Left lung (tissue), 10 donors: ENCODE results near the gene HPCAL4. TPM values are rescaled to one million over a fixed set of nuclear protein-coding genes. Genes with fewer than 3 reads are reported as not detected.
A peak's percentile ranks its signal among the peaks of the same experiment; 100 is the strongest.

Experiments
- ATAC-seq: fragments of 200-7000 bp; cut with Tn5 transposase; one replicate; pipeline ENCODE4 v1.9.1; 2020; ENCODE audit warnings: moderate library complexity
- DNase-seq, 4 donors: peaks; one replicate each; pipeline ENCODE4 v3.0.0-alpha.2; 2013 to 2020
- H3K27ac ChIP-seq, 2 donors: fragments of 200-600 bp; sonication (generic) in 1 of 2; one replicate each; pipeline versions ENCODE4 v1.5.0 to v1.8.0; 2020 to 2021
- H3K27me3 ChIP-seq, 2 donors: fragments of 200-600 bp; sonication (generic) in 1 of 2; one replicate each; pipeline versions ENCODE4 v1.5.0 to v1.8.0; 2020 to 2021
- H3K36me3 ChIP-seq, 2 donors: fragments of 200-600 bp; sonication (generic) in 1 of 2; one replicate each; pipeline versions ENCODE4 v1.5.0 to v1.8.0; 2020 to 2021
- H3K4me1 ChIP-seq, 2 donors: fragments of 200-600 bp; one replicate each; pipeline ENCODE4 v1.8.0; 2021
- H3K4me3 ChIP-seq, 2 donors: fragments of 200-600 bp; sonication (generic) in 1 of 2; one replicate each; pipeline versions ENCODE4 v1.5.0 to v1.8.0; 2020 to 2021; ENCODE audit warnings: mild to moderate bottlenecking in 1 of 2
- H3K9me3 ChIP-seq, 2 donors: fragments of 200-600 bp; sonication (generic) in 1 of 2; one replicate each; pipeline versions ENCODE4 v1.5.0 to v1.8.0; 2020 to 2021
- intact Hi-C, 2 donors: fragments of 100-400 bp; cut with DNase I; formaldehyde crosslinking; loops; one replicate each; pipeline versions ENCODE4 v1.11.2 to v1.14.2; 2022
- polyA plus RNA-seq, 6 donors: library from polyadenylated mRNA; unstranded; fragments of 120-200 nt; gene quantifications; one replicate each; pipeline ENCODE4 v1.2.1, GENCODE V29; 2013; ENCODE audit not compliant: insufficient read length in 6 of 6
- total RNA-seq, 2 donors: library from RNA; stranded (reverse); fragmentation: NEBNext Ultra II Directional; extraction: Animal tissue kit (Norgen Biotek cat#: 25700); gene quantifications; one replicate each; pipeline ENCODE4 v1.2.1, GENCODE V29; 2021
- TF ChIP-seq, protein P1 (sequence below), 2 donors: fragments of 200-600 bp; sonication (generic) in 1 of 2; IDR thresholded peaks; one replicate each; pipeline versions ENCODE4 v1.5.0 to v1.8.0; 2021; ENCODE audit warnings: antibody characterized with exemption in 2 of 2
- donor health status: DM: no; HTN: yes; CAD: no.
- donor health status: DM: no; HTN: no; CAD: no.

The HPCAL4 gene
- total and polyA plus RNA-seq, 8 donors, result 0.04 to 1.9 (median 0.14) TPM

DNA sequence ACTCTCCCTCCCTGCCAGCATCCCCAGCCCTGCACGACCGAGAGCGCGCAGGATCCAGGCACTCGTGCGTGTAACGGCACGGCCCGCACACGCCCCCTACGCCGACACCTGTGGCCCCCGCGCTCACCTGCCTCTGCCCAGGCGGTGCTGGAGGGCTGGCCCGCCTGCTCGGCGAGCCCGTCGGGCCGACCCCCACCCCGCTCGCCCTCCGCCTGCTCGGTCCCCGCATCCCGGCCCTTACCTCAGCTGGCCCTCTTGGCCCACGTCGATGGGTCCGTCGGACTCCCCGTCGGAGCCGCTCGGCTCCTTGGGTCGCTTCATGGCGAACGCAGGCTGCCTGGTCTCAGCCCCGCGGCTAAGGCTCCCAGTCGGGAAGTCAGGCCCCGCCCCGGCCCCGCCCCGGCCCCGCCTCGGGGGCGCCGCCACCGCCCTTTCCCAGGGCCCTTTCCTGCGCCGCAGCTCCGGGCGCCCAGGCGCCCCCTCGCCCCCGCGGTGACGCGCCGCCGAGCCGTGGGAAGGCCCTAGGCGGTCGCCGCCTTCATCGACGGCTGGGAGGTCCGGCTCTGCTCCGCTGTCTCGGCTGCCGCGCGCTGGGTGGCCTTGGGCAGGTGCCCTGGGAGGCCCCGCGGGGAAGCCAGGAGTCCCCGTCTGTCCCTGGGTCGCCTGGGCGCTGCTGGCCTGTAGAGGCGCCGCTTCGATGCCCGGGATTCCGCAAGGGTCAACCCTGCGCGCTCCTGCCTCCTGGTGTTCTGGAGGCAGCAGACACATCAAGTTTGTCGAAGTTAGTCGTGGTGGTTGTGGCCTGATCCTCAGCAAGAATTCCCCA lies 51.7 kb downstream of the HPCAL4 start, which contains the start of gene HEYL:
Gene HEYL, minus strand, starts transcription at position 339 of the 826 bp plus-strand sequence. Its CDS starts 18 bp downstream, at position 321.
- H3K9me3 ChIP-seq, result no peaks in the 10 kb centered on the region
- TF ChIP-seq, protein P1, sequence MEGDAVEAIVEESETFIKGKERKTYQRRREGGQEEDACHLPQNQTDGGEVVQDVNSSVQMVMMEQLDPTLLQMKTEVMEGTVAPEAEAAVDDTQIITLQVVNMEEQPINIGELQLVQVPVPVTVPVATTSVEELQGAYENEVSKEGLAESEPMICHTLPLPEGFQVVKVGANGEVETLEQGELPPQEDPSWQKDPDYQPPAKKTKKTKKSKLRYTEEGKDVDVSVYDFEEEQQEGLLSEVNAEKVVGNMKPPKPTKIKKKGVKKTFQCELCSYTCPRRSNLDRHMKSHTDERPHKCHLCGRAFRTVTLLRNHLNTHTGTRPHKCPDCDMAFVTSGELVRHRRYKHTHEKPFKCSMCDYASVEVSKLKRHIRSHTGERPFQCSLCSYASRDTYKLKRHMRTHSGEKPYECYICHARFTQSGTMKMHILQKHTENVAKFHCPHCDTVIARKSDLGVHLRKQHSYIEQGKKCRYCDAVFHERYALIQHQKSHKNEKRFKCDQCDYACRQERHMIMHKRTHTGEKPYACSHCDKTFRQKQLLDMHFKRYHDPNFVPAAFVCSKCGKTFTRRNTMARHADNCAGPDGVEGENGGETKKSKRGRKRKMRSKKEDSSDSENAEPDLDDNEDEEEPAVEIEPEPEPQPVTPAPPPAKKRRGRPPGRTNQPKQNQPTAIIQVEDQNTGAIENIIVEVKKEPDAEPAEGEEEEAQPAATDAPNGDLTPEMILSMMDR (IDR thresholded peaks at IDR 0.05), result peak; percentile 10 to 21
- intact Hi-C loops, result no loop called here
- H3K36me3 ChIP-seq, result no peaks in the 10 kb centered on the region
- ATAC-seq (peak; percentile 98), DNase-seq (peak in 3 of 4 donors; percentile 67 to 95 (median 71))
- H3K27me3 ChIP-seq, result peaks cover 0 to 19% of the 10 kb centered on the region in 2 donors
- peak within 1 kb of the TSS; percentile 41 to 57 for H3K4me3 ChIP-seq
- peak within 1 kb of the TSS; percentile 39 to 65 for H3K27ac ChIP-seq
- peaks cover 0 to 10% of the 10 kb centered on the region in 2 donors for H3K4me1 ChIP-seq

- Histone ChIP-seq H3K27me3 (peaks cover 0 to 19% of the 10 kb centered on the region in 2 donors), H3K9me3 (no peaks in the 10 kb centered on the region), H3K36me3 (no peaks in the 10 kb centered on the region), H3K4me1 (peaks cover 0 to 10% of the 10 kb centered on the region in 2 donors), H3K4me3 (peak overlapping the region; percentile 41 to 57), H3K27ac (peak overlapping the region; percentile 3 to 65)
- ATAC-seq (no peak), DNase-seq (no peak)
- TF ChIP-seq, protein P1 (IDR thresholded peaks at IDR 0.05), result no peak
- intact Hi-C loops, result no loop called here
These were observed 52.3 kb downstream of the HPCAL4 start for GRCh38 chr1:39638965-39639304.

DNA sequence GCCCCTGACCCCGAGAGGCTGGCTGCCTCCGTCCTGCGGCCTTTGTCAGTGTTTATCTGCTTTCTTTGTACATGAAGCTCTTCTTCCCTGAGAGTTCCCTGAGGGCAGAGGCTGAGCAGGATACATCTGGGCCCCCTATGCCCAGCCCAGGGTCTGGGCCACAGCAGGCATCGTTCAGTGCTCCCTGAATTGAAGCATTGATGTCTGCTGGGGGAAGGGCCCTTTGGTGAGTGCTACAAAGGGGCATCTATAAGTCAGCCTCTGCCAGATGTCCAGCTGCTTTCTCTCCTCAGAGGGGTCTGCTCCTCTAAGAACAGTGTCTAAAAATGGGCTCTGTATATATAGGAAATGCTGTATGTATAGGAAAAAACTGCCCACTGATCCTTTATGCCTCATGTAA lies 53.9 kb downstream of the HPCAL4 start:
- TF ChIP-seq, protein P1 (IDR thresholded peaks at IDR 0.05), result no peak
- no peaks in the 10 kb centered on the region for H3K36me3 ChIP-seq
- no peaks in the 10 kb centered on the region for H3K9me3 ChIP-seq
- ATAC-seq (no peak), DNase-seq (no peak)
- no peak overlapping the region for H3K27ac ChIP-seq
- H3K27me3 ChIP-seq, result peaks cover 0 to 19% of the 10 kb centered on the region in 2 donors
- peak overlapping the region in 1 of 2 donors; percentile 57 for H3K4me3 ChIP-seq
- intact Hi-C loops, result no loop called here
- H3K4me1 ChIP-seq, result peaks cover 0 to 10% of the 10 kb centered on the region in 2 donors

- Histone ChIP-seq H3K27ac (peak overlapping the region in 1 of 2 donors; percentile 20), H3K36me3 (peaks cover 0 to 4% of the 10 kb centered on the region in 2 donors), H3K27me3 (peaks cover 0 to 19% of the 10 kb centered on the region in 2 donors), H3K9me3 (no peaks in the 10 kb centered on the region), H3K4me3 (no peak overlapping the region), H3K4me1 (peaks cover 0 to 10% of the 10 kb centered on the region in 2 donors)
- ATAC-seq, result no peak
- DNase-seq, result no peak
- intact Hi-C loops, result no loop called here
- TF ChIP-seq, protein P1 (IDR thresholded peaks at IDR 0.05), result no peak
These were observed 55.4 kb downstream of the HPCAL4 start for GRCh38 chr1:39635871-39636210.

- Histone ChIP-seq H3K4me3 (no peak overlapping the region), H3K36me3 (peaks cover 0 to 4% of the 10 kb centered on the region in 2 donors), H3K27me3 (peaks cover 0 to 19% of the 10 kb centered on the region in 2 donors), H3K27ac (peak overlapping the region in 1 of 2 donors; percentile 20), H3K4me1 (peaks cover 0 to 10% of the 10 kb centered on the region in 2 donors), H3K9me3 (no peaks in the 10 kb centered on the region)
- DNase-seq (no peak), ATAC-seq (no peak)
- TF ChIP-seq, protein P1 (IDR thresholded peaks at IDR 0.05), result no peak
- intact Hi-C loops, result no loop called here
These were observed 55.9 kb downstream of the HPCAL4 start for GRCh38 chr1:39635205-39635870.
